WTC11 (cell line): Measurements from ENCODE around the gene STIMATE. TPM values are rescaled to one million over a fixed set of nuclear protein-coding genes. Genes with fewer than 3 reads are reported as not detected.

ENCODE experiments used
- ATAC-seq: fragments of 200-7000 bp; cut with Tn5 transposase; 2 replicates; pipeline ENCODE4 v1.10.0; 2021; ENCODE audit warnings: mild to moderate bottlenecking, moderate library complexity
- CTCF ChIA-PET: fragments of 300-600 bp; sonication (Branson Sonifier 250); formaldehyde crosslinking; loops from one replicate; lab custom pipeline; 2021; ENCODE audit warnings: antibody characterized with exemption; lab: Charles Lee
- POLR2A ChIA-PET: fragments of 350-600 bp; sonication (Branson Sonifier 250); formaldehyde crosslinking; loops from one replicate; lab custom pipeline; 2021; ENCODE audit warnings: antibody characterized with exemption; lab: Charles Lee
- DNase-seq: peaks from one replicate; pipeline ENCODE4 v3.0.0; 2021; ENCODE audit warnings: low spot score
- H3K27ac Mint-ChIP-seq: 2 replicates; pipeline ENCODE4 v1.8.0; 2021; ENCODE audit warnings: mixed read lengths
- H3K27me3 Mint-ChIP-seq: 2 replicates; pipeline ENCODE4 v1.8.0; 2021; ENCODE audit warnings: low read depth, mild to moderate bottlenecking, moderate library complexity, mixed read lengths
- H3K36me3 Mint-ChIP-seq: 2 replicates; pipeline ENCODE4 v1.8.0; 2021; ENCODE audit warnings: mixed read lengths
- H3K4me1 Mint-ChIP-seq: 2 replicates; pipeline ENCODE4 v1.8.0; 2022; ENCODE audit warnings: mixed read lengths
- H3K4me3 Mint-ChIP-seq: 2 replicates; pipeline ENCODE4 v1.8.0; 2021; ENCODE audit warnings: mild to moderate bottlenecking, moderate library complexity, mixed read lengths
- H3K9me3 Mint-ChIP-seq: 2 replicates; pipeline ENCODE4 v1.8.0; 2021; ENCODE audit warnings: mixed read lengths
- CREB1 ChIP-seq: sonication (generic); formaldehyde crosslinking; IDR thresholded peaks from 2 replicates; pipeline ENCODE4 v1.8.0; 2023; ENCODE audit warnings: mild to moderate bottlenecking, missing genetic modification reagents
- FOXK1 ChIP-seq: sonication (generic); formaldehyde crosslinking; IDR thresholded peaks from 2 replicates; pipeline ENCODE4 v1.8.0; 2022; ENCODE audit warnings: mild to moderate bottlenecking, moderate library complexity, missing genetic modification reagents
- JAZF1 ChIP-seq: fragments of 250-450 bp; sonication (Bioruptor Pico); IDR thresholded peaks from 2 replicates; pipeline ENCODE4 v1.9.0; 2021; ENCODE audit warnings: moderate library complexity, mild to moderate bottlenecking, inconsistent platforms
- JUN ChIP-seq: sonication (generic); formaldehyde crosslinking; IDR thresholded peaks from 2 replicates; pipeline ENCODE4 v1.8.0; 2023; ENCODE audit warnings: mild to moderate bottlenecking, missing genetic modification reagents
- NR1H2 ChIP-seq: sonication (generic); formaldehyde crosslinking; IDR thresholded peaks from 2 replicates; pipeline ENCODE4 v1.9.0; 2021; ENCODE audit warnings: mild to moderate bottlenecking, moderate library complexity, missing genetic modification reagents
- NR3C1 ChIP-seq: sonication (generic); formaldehyde crosslinking; conservative IDR thresholded peaks from 2 replicates; pipeline ENCODE4 v1.8.1; 2023; ENCODE audit warnings: low read depth, mild to moderate bottlenecking, missing genetic modification reagents
- OVOL2 ChIP-seq: fragments of 250-450 bp; sonication (Bioruptor Pico); IDR thresholded peaks from 2 replicates; pipeline ENCODE4 v1.9.0; 2021; ENCODE audit warnings: mild to moderate bottlenecking, borderline replicate concordance
- TCF7 ChIP-seq: sonication (generic); formaldehyde crosslinking; IDR thresholded peaks from 2 replicates; pipeline ENCODE4 v1.8.0; 2022; ENCODE audit warnings: mild to moderate bottlenecking, low read depth, missing genetic modification reagents, moderate library complexity
- microRNA-seq: library from miRNA; unstranded; fragments of <30 nt; microRNA quantifications from one replicate; pipeline ENCODE4 v1.2.0, GENCODE V29; 2022; ENCODE audit warnings: borderline number of aligned reads
- total RNA-seq: library from RNA; stranded (reverse); gene quantifications from 3 replicates; pipeline ENCODE4 v1.2.3, GENCODE V29; 2021
- TF ChIP-seq, protein P1 (sequence below): sonication (generic); formaldehyde crosslinking; IDR thresholded peaks from 2 replicates; pipeline ENCODE4 v1.8.0; 2023; ENCODE audit warnings: mild to moderate bottlenecking, missing genetic modification reagents

Gene STIMATE
- total RNA-seq, 1 experiment from 2014 or later, result 35.5 TPM

DNA sequence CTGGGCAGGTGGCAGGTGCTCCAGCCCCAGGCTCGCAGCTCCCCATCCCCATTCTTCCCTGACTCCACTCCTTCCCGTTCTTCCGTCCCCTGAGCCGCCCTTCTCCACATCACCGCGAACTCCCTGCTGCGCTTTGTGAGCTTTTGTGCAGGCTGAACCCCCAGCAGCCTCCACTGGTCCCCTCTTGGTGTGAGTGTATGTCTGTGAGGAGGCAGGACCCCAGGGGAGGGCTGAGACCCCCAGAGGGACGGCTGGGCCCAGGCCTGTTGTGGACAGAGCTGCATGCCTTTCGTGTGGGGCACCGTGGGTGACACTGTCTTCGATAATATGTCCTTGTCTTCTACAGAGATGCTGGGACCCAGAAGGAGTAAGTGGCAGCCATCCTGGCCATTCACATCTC lies 110.1 kb downstream of the STIMATE start:
- ATAC-seq (no peak), DNase-seq (no peak)
- Mint-ChIP-seq H3K27ac (no peak overlapping the region), H3K4me1 (peaks cover 7% of the 10 kb centered on the region), H3K9me3 (no peaks in the 10 kb centered on the region), H3K4me3 (no peak overlapping the region), H3K36me3 (no peaks in the 10 kb centered on the region), H3K27me3 (no peaks in the 10 kb centered on the region)
- POLR2A ChIA-PET, result no interaction called here
- TF ChIP-seq TCF7 (CRISPR knock-in tag) (no peak), NR1H2 (no peak), JAZF1 (CRISPR knock-in tag) (no peak), FOXK1 (CRISPR knock-in tag) (no peak), CREB1 (no peak), JUN (no peak), NR3C1 (CRISPR knock-in tag) (no peak), OVOL2 (CRISPR knock-in tag) (no peak)
- TF ChIP-seq, protein P1, sequence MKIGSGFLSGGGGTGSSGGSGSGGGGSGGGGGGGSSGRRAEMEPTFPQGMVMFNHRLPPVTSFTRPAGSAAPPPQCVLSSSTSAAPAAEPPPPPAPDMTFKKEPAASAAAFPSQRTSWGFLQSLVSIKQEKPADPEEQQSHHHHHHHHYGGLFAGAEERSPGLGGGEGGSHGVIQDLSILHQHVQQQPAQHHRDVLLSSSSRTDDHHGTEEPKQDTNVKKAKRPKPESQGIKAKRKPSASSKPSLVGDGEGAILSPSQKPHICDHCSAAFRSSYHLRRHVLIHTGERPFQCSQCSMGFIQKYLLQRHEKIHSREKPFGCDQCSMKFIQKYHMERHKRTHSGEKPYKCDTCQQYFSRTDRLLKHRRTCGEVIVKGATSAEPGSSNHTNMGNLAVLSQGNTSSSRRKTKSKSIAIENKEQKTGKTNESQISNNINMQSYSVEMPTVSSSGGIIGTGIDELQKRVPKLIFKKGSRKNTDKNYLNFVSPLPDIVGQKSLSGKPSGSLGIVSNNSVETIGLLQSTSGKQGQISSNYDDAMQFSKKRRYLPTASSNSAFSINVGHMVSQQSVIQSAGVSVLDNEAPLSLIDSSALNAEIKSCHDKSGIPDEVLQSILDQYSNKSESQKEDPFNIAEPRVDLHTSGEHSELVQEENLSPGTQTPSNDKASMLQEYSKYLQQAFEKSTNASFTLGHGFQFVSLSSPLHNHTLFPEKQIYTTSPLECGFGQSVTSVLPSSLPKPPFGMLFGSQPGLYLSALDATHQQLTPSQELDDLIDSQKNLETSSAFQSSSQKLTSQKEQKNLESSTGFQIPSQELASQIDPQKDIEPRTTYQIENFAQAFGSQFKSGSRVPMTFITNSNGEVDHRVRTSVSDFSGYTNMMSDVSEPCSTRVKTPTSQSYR (CRISPR knock-in tag), result no peak
- CTCF ChIA-PET, result interaction anchor here (1.9 to 5.4 kb wide), 2 partner anchors 12 to 34 kb away, joined by 7 to 41 read pairs; no protein-coding TSS in a partner anchor

Small RNAs within 50 kb of the gene (microRNA-seq; reads per million reads assigned to microRNA genes)
- not detected for gene MIR8064

Other genes with a start within 250 kb of the STIMATE start
- 44.3 to 48.8 TPM (median 48.8 TPM) in 3 replicates for gene PBRM1, start 211.6 kb downstream of the STIMATE start, total RNA-seq
- gene GNL3, start 211.5 kb downstream of the STIMATE start, total RNA-seq, result 131 to 180 TPM (median 133 TPM) in 3 replicates
- gene GLT8D1, start 191.8 kb downstream of the STIMATE start, total RNA-seq, result 41.2 to 46.0 TPM (median 43.8 TPM) in 3 replicates
- 92.5 to 101 TPM (median 98.5 TPM) in 3 replicates for gene SPCS1, start 191.4 kb downstream of the STIMATE start, total RNA-seq
- 30.3 to 31.4 TPM (median 31.2 TPM) in 3 replicates for gene NEK4, start 126.6 kb downstream of the STIMATE start, total RNA-seq
- 0.26 to 0.69 TPM (median 0.50 TPM) in 3 replicates for gene ITIH1, start 119.9 kb downstream of the STIMATE start, total RNA-seq
- 0.23 to 0.37 TPM (median 0.25 TPM) in 3 replicates for gene ITIH3, start 102.8 kb downstream of the STIMATE start, total RNA-seq
- 2.4 to 6.2 TPM (median 3.9 TPM) in 3 replicates for gene ITIH4, start 66.9 kb downstream of the STIMATE start, total RNA-seq
- gene MUSTN1, start 62.5 kb downstream of the STIMATE start, total RNA-seq, result 2.7 to 4.2 TPM (median 3.3 TPM) in 3 replicates
- gene SFMBT1, start 148.5 kb upstream of the STIMATE start, total RNA-seq, result 12.3 to 20.9 TPM (median 14.7 TPM) in 3 replicates
- 26.3 to 28.0 TPM (median 27.1 TPM) in 3 replicates for gene RFT1, start 232.9 kb upstream of the STIMATE start, total RNA-seq